ENCODE results near the gene PREPL. TPM values are rescaled to one million over a fixed set of nuclear protein-coding genes. Genes with fewer than 3 reads are reported as not detected.

PREPL gene
- polyA plus RNA-seq, 1 donor (not counting 4 experiments of a cell fraction or from before 2014, with no cell fraction given), result 36.4 TPM

DNA sequence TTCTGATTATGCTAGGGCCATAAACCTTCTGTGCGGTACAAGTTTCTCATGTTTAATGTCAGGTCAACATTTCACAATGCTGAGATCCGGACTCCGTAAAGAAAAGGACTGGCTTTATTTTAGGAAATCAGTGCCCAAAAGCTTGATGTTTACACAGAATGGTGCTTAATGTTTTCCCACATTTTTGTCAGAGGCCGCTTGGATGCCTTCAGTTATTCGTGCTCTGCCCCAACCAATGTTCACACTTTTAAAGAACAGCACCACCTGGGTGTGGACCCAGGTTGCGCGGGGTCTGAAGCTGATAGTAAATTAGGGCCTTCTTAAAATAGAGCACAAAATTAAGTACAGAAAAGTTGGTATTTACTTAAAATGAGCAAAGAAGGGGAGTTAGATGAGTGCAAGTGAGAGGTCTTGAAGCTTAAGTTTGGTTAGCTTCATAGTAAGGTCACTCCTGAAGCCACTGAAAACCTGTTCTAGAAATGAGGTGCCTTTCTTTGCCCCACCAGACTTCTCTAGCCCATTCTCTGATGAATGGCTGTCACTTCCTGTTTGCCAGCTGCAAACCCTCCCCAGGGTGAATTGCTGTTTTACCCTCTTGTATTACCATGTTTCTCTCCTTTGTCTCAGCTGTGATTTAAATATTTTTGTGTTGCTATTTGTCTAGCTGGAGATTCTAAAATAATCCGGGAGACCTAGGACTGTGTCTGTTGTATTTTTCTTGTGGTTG lies 65.5 kb downstream of the PREPL start:
- Histone ChIP-seq H3K27ac (ENCODE audit: control insufficient read depth, insufficient read depth, low read length) (no peak overlapping the region), H2AFZ (ENCODE audit: control insufficient read depth, low read length) (no peak overlapping the region), H3K27me3 (ENCODE audit: control insufficient read depth, extremely low read depth, insufficient read depth, low read length) (no peaks in the 10 kb centered on the region), H3K9ac (ENCODE audit: control insufficient read depth, extremely low read depth, insufficient read depth, low read length) (no peak overlapping the region), H4K20me1 (ENCODE audit: control insufficient read depth, extremely low read depth, insufficient read depth, low read length) (no peaks in the 10 kb centered on the region), H3K36me3 (ENCODE audit: control insufficient read depth in 2 of 2, extremely low read depth in 1 of 2, insufficient read depth in 2 of 2, low read length in 2 of 2) (no peaks in the 10 kb centered on the region), H3K9me3 (ENCODE audit: control insufficient read depth, low read depth, low read length) (no peaks in the 10 kb centered on the region), H3K4me1 (ENCODE audit: control insufficient read depth, extremely low read depth, insufficient read depth, low read length) (peaks cover 18% of the 10 kb centered on the region), H3K4me2 (ENCODE audit: control insufficient read depth, extremely low read depth, insufficient read depth, low read depth, low read length) (no peak overlapping the region), H3K79me2 (ENCODE audit: control insufficient read depth, insufficient read depth, low read length) (no peaks in the 10 kb centered on the region), H3K9me1 (ENCODE audit: control insufficient read depth, extremely low read depth, insufficient read depth, low read length) (no peaks in the 10 kb centered on the region), H3K4me3 (ENCODE audit: control insufficient read depth in 2 of 3, extremely low read depth in 1 of 3, insufficient read depth in 2 of 3, low read depth in 1 of 3, low read length in 3 of 3) (no peak overlapping the region)
- DNase-seq (ENCODE audit: low read depth, low spot score) (no peak), FAIRE-seq (no peak)
- TF ChIP-seq, protein P1, sequence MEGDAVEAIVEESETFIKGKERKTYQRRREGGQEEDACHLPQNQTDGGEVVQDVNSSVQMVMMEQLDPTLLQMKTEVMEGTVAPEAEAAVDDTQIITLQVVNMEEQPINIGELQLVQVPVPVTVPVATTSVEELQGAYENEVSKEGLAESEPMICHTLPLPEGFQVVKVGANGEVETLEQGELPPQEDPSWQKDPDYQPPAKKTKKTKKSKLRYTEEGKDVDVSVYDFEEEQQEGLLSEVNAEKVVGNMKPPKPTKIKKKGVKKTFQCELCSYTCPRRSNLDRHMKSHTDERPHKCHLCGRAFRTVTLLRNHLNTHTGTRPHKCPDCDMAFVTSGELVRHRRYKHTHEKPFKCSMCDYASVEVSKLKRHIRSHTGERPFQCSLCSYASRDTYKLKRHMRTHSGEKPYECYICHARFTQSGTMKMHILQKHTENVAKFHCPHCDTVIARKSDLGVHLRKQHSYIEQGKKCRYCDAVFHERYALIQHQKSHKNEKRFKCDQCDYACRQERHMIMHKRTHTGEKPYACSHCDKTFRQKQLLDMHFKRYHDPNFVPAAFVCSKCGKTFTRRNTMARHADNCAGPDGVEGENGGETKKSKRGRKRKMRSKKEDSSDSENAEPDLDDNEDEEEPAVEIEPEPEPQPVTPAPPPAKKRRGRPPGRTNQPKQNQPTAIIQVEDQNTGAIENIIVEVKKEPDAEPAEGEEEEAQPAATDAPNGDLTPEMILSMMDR (optimal IDR thresholded peaks at IDR 0.05 in 1 of 3, IDR thresholded peaks at IDR 0.05 in 1 of 3, conservative IDR thresholded peaks at IDR 0.05 in 1 of 3; ENCODE audit: extremely low read depth in 1 of 3, insufficient read depth in 2 of 3, low read length in 3 of 3), result peak in 1 of 3 experiments; percentile 9
- no peak for TF ChIP-seq EZH2 (IDR thresholded peaks at IDR 0.05; ENCODE audit: low read length)
- dilution Hi-C loops (cut with MboI; ENCODE audit: extremely low pct_ligation_motif_present, low sequenced_read_pairs), result no loop called here

DNA sequence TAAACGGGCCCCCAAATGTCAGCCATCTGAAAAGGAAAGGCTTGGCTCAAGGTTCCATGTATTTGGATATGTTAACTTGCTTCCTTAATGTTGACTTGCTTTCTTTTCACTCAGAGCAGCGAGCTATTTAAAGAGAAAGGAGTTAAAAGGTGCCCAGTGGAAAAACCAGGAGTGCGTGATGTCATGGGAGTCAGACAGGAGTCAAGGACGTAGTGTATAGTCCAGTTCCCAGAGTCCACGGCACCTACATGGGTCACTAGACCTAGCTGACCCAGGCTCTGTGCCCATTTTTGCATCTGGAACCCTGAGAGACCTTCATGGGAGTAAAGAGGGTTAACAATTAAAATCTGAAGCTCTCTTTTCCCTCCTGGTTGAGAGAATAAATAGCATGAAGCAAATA lies 66.2 kb downstream of the PREPL start:
- H3K9me1 ChIP-seq (ENCODE audit: control insufficient read depth, extremely low read depth, insufficient read depth, low read length), result no peaks in the 10 kb centered on the region
- H3K36me3 ChIP-seq (ENCODE audit: control insufficient read depth in 2 of 2, extremely low read depth in 1 of 2, insufficient read depth in 2 of 2, low read length in 2 of 2), result no peaks in the 10 kb centered on the region
- no peak for TF ChIP-seq EZH2 (IDR thresholded peaks at IDR 0.05; ENCODE audit: low read length)
- TF ChIP-seq, protein P1 (optimal IDR thresholded peaks at IDR 0.05 in 1 of 3, IDR thresholded peaks at IDR 0.05 in 1 of 3, conservative IDR thresholded peaks at IDR 0.05 in 1 of 3; ENCODE audit: extremely low read depth in 1 of 3, insufficient read depth in 2 of 3, low read length in 3 of 3), result no peak
- H2AFZ ChIP-seq (ENCODE audit: control insufficient read depth, low read length), result no peak overlapping the region
- H3K27me3 ChIP-seq (ENCODE audit: control insufficient read depth, extremely low read depth, insufficient read depth, low read length), result no peaks in the 10 kb centered on the region
- no peaks in the 10 kb centered on the region for H3K79me2 ChIP-seq (ENCODE audit: control insufficient read depth, insufficient read depth, low read length)
- H3K27ac ChIP-seq (ENCODE audit: control insufficient read depth, insufficient read depth, low read length), result no peak overlapping the region
- H3K4me2 ChIP-seq (ENCODE audit: control insufficient read depth, extremely low read depth, insufficient read depth, low read depth, low read length), result no peak overlapping the region
- dilution Hi-C loops (cut with MboI; ENCODE audit: extremely low pct_ligation_motif_present, low sequenced_read_pairs), result no loop called here
- peaks cover 21% of the 10 kb centered on the region for H3K4me1 ChIP-seq (ENCODE audit: control insufficient read depth, extremely low read depth, insufficient read depth, low read length)
- FAIRE-seq (no peak), DNase-seq (ENCODE audit: low read depth, low spot score) (no peak)
- H3K9me3 ChIP-seq (ENCODE audit: control insufficient read depth, low read depth, low read length), result no peaks in the 10 kb centered on the region
- no peaks in the 10 kb centered on the region for H4K20me1 ChIP-seq (ENCODE audit: control insufficient read depth, extremely low read depth, insufficient read depth, low read length)
- H3K4me3 ChIP-seq (ENCODE audit: control insufficient read depth in 2 of 3, extremely low read depth in 1 of 3, insufficient read depth in 2 of 3, low read depth in 1 of 3, low read length in 3 of 3), result no peak overlapping the region
- no peak overlapping the region for H3K9ac ChIP-seq (ENCODE audit: control insufficient read depth, extremely low read depth, insufficient read depth, low read length)

All from keratinocyte (primary cell).